GM12873 (cell line): ENCODE data around the gene SFXN3.

Source experiments
- CTCF ChIP-seq: IDR thresholded peaks from 2 replicates; pipeline ENCODE4 v1.5.1; 2012; ENCODE audit warnings: low read depth, mild to moderate bottlenecking, moderate library complexity, low read length, control low read depth; ENCODE audit not compliant: insufficient read depth; ENCODE audit errors: missing control alignments

Gene SFXN3

GRCh38 chr10:101007915-101008822 is 22.9 kb upstream of the SFXN3 start:
- no peak for TF ChIP-seq CTCF

- no peak for TF ChIP-seq CTCF
Observed at GRCh38 chr10:101008823-101009423, 22.1 kb upstream of the SFXN3 start.

- no peak for TF ChIP-seq CTCF
Observed at GRCh38 chr10:101010329-101010728, 20.7 kb upstream of the SFXN3 start.

GRCh38 chr10:101011517-101012423 is 19.3 kb upstream of the SFXN3 start:
- peak; percentile 30 for TF ChIP-seq CTCF

GRCh38 chr10:101012525-101013364 is 18.3 kb upstream of the SFXN3 start:
- peak; percentile 73 for TF ChIP-seq CTCF

- TF ChIP-seq CTCF: no peak
Observed at GRCh38 chr10:101013365-101013825, 17.6 kb upstream of the SFXN3 start.
